IPS-15b (cell line): Measurements from ENCODE around the gene CD58.
A peak's percentile ranks its signal among the peaks of the same experiment; 100 is the strongest.

ENCODE experiments used
- H3K27me3 ChIP-seq: one replicate; pipeline ENCODE4 v1.6.1; 2013; ENCODE audit warnings: low read length; ENCODE audit not compliant: control insufficient read depth, insufficient read depth
- H3K36me3 ChIP-seq: one replicate; pipeline ENCODE4 v1.6.1; 2013; ENCODE audit warnings: low read length; ENCODE audit not compliant: control insufficient read depth, insufficient read depth
- H3K4me1 ChIP-seq: one replicate; pipeline ENCODE4 v1.6.1; 2013; ENCODE audit warnings: mild to moderate bottlenecking, low read length; ENCODE audit not compliant: control insufficient read depth, insufficient read depth
- H3K4me3 ChIP-seq: one replicate; pipeline ENCODE4 v1.5.1; 2013; ENCODE audit warnings: low read depth, low read length
- H3K9ac ChIP-seq: one replicate; pipeline ENCODE4 v1.6.1; 2013; ENCODE audit warnings: low read depth, mild to moderate bottlenecking, low read length
- H3K9me3 ChIP-seq: one replicate; pipeline ENCODE4 v1.6.1; 2013; ENCODE audit warnings: mild to moderate bottlenecking, low read length; ENCODE audit not compliant: control insufficient read depth, insufficient read depth

CD58 gene

GRCh38 chr1:116574581-116575291 is 3.9 kb upstream of the CD58 start:
- H3K36me3 ChIP-seq: no peaks in the 10 kb centered on the region
- H3K27me3 ChIP-seq: peaks cover 12% of the 10 kb centered on the region
- H3K4me1 ChIP-seq: peaks cover 2% of the 10 kb centered on the region
- no peak overlapping the region for H3K9ac ChIP-seq
- no peaks in the 10 kb centered on the region for H3K9me3 ChIP-seq
- H3K4me3 ChIP-seq: no peak overlapping the region

- no peaks in the 10 kb centered on the region for H3K36me3 ChIP-seq
- H3K4me3 ChIP-seq: no peak overlapping the region
- peaks cover 16% of the 10 kb centered on the region for H3K27me3 ChIP-seq
- H3K9me3 ChIP-seq: no peaks in the 10 kb centered on the region
- no peak overlapping the region for H3K9ac ChIP-seq
- peaks cover 2% of the 10 kb centered on the region for H3K4me1 ChIP-seq
Measured at GRCh38 chr1:116573431-116574095, 2.7 kb upstream of the CD58 start.

GRCh38 chr1:116572771-116573430 is 2.1 kb upstream of the CD58 start:
- Histone ChIP-seq H3K4me1 (peaks cover 2% of the 10 kb centered on the region), H3K9ac (no peak overlapping the region), H3K9me3 (no peaks in the 10 kb centered on the region), H3K27me3 (peaks cover 16% of the 10 kb centered on the region), H3K4me3 (no peak overlapping the region), H3K36me3 (no peaks in the 10 kb centered on the region)

- Histone ChIP-seq H3K4me3 (no peak overlapping the region), H3K9ac (no peak overlapping the region)
Measured at GRCh38 chr1:116572099-116572498, 1.3 kb upstream of the CD58 start.

GRCh38 chr1:116571215-116571919 is 541 bp upstream of the CD58 start:
- H3K4me3 ChIP-seq: peak overlapping the region; percentile 64
- no peaks in the 10 kb centered on the region for H3K36me3 ChIP-seq
- H3K4me1 ChIP-seq: peaks cover 2% of the 10 kb centered on the region

More at GRCh38 chr1:116572099-116572498, 1.3 kb upstream of the CD58 start:
- Histone ChIP-seq H3K27me3 (peaks cover 16% of the 10 kb centered on the region), H3K4me1 (peaks cover 2% of the 10 kb centered on the region), H3K9me3 (no peaks in the 10 kb centered on the region), H3K36me3 (no peaks in the 10 kb centered on the region)

GRCh38 chr1:116569776-116570357 is 959 bp downstream of the CD58 start:
- no peaks in the 10 kb centered on the region for H3K36me3 ChIP-seq
- peak overlapping the region; percentile 79 for H3K4me3 ChIP-seq
- no peaks in the 10 kb centered on the region for H3K9me3 ChIP-seq
- H3K27me3 ChIP-seq: peaks cover 16% of the 10 kb centered on the region
- no peak overlapping the region for H3K9ac ChIP-seq
- peaks cover under 1% of the 10 kb centered on the region for H3K4me1 ChIP-seq

More at GRCh38 chr1:116571215-116571919, 541 bp upstream of the CD58 start:
- peaks cover 16% of the 10 kb centered on the region for H3K27me3 ChIP-seq
- H3K9me3 ChIP-seq: no peaks in the 10 kb centered on the region
- peak overlapping the region; percentile 28 for H3K9ac ChIP-seq

- Histone ChIP-seq H3K4me3 (no peak overlapping the region), H3K9me3 (no peaks in the 10 kb centered on the region), H3K36me3 (no peaks in the 10 kb centered on the region), H3K4me1 (no peaks in the 10 kb centered on the region), H3K9ac (no peak overlapping the region), H3K27me3 (peaks cover 16% of the 10 kb centered on the region)
Measured at GRCh38 chr1:116569381-116569670, 1.5 kb downstream of the CD58 start.

- H3K9ac ChIP-seq: no peak overlapping the region
- peaks cover 16% of the 10 kb centered on the region for H3K27me3 ChIP-seq
- H3K9me3 ChIP-seq: no peaks in the 10 kb centered on the region
- H3K4me1 ChIP-seq: no peaks in the 10 kb centered on the region
- H3K36me3 ChIP-seq: no peaks in the 10 kb centered on the region
- H3K4me3 ChIP-seq: no peak overlapping the region
Measured at GRCh38 chr1:116568662-116569380, 2.0 kb downstream of the CD58 start.

GRCh38 chr1:116567790-116568661 is 2.8 kb downstream of the CD58 start:
- Histone ChIP-seq H3K4me3 (no peak overlapping the region), H3K4me1 (no peaks in the 10 kb centered on the region), H3K36me3 (no peaks in the 10 kb centered on the region), H3K9me3 (no peaks in the 10 kb centered on the region), H3K9ac (no peak overlapping the region), H3K27me3 (peaks cover 16% of the 10 kb centered on the region)

GRCh38 chr1:116565222-116565621 is 5.6 kb downstream of the CD58 start:
- no peaks in the 10 kb centered on the region for H3K36me3 ChIP-seq
- H3K27me3 ChIP-seq: peaks cover 4% of the 10 kb centered on the region
- H3K4me1 ChIP-seq: no peaks in the 10 kb centered on the region
- H3K9me3 ChIP-seq: no peaks in the 10 kb centered on the region
- H3K4me3 ChIP-seq: no peak overlapping the region
- no peak overlapping the region for H3K9ac ChIP-seq
